ENCODE measurements around the gene RNH1.

- TF ChIP-seq CTCF (IDR thresholded peaks at IDR 0.05): no peak
- TF ChIP-seq POLR2A (IDR thresholded peaks at IDR 0.05): no peak
These were observed 29.9 kb downstream of the RNH1 start for GRCh38 chr11:477052-477715.
